ENCODE results near the gene BCL2L2.

Gene BCL2L2

DNA sequence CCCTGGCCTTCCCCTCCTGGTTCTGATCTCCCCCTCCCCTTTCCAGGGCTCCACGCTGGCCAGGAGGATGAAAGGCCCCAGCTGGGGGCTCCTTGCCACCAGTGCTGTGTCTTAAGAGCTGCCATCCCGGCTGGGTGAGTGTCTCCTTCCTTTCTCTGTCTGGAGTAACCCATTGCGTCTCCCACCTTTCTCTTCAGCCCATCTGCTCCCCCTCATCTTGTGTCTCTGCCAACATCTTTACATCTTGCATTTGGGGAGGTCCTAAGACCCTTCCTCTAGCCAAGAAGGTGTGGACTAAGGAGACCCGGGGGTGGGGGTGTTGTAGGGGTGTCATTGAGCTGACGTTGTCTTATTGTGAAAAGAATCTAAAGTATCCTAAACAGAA, 505 bp downstream of the BCL2L2 start:
- H3K4me1 ChIP-seq (ENCODE audit: insufficient read depth, low read length): peaks cover 22% of the 10 kb centered on the region
- H2AFZ ChIP-seq (ENCODE audit: low read depth, low read length): no peak overlapping the region
- H3K9me3 ChIP-seq (ENCODE audit: low read length): no peaks in the 10 kb centered on the region
- H3K36me3 ChIP-seq (ENCODE audit: insufficient read depth, low read length): peaks cover 39% of the 10 kb centered on the region
- no peaks in the 10 kb centered on the region for H3K27me3 ChIP-seq (ENCODE audit: insufficient read depth, low read length)
- H3K4me3 ChIP-seq (ENCODE audit: low read length): peak overlapping the region; percentile 85

DNA sequence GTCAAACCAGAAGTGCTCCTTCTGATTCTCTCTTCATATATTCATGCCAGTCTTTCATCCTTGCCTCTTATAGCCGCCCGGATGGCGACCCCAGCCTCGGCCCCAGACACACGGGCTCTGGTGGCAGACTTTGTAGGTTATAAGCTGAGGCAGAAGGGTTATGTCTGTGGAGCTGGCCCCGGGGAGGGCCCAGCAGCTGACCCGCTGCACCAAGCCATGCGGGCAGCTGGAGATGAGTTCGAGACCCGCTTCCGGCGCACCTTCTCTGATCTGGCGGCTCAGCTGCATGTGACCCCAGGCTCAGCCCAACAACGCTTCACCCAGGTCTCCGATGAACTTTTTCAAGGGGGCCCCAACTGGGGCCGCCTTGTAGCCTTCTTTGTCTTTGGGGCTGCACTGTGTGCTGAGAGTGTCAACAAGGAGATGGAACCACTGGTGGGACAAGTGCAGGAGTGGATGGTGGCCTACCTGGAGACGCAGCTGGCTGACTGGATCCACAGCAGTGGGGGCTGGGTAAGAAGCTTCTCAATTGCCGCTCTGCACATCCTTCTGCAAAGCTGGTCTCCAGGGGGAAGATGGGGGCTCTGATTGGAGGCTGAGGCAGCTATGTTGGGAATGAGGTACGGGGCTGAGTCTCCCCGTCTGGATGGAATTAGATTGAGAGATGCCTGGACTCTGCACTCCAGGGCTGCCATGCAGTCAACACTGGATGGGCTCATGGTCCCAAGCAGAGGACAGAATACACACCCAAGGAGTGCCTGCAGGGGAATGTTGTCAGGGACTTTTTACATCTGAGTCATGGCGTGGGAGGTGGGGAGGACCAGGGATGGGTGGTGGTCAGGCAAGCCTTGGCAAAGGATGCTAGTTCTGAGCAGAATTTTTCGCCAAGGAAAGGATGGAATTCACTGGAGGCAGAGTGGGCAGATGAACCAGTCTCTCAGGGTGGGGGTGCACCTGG, 1.3 kb downstream of the BCL2L2 start:
- Histone ChIP-seq H3K36me3 (ENCODE audit: insufficient read depth, low read length) (peaks cover 40% of the 10 kb centered on the region), H2AFZ (ENCODE audit: low read depth, low read length) (no peak overlapping the region)

DNA sequence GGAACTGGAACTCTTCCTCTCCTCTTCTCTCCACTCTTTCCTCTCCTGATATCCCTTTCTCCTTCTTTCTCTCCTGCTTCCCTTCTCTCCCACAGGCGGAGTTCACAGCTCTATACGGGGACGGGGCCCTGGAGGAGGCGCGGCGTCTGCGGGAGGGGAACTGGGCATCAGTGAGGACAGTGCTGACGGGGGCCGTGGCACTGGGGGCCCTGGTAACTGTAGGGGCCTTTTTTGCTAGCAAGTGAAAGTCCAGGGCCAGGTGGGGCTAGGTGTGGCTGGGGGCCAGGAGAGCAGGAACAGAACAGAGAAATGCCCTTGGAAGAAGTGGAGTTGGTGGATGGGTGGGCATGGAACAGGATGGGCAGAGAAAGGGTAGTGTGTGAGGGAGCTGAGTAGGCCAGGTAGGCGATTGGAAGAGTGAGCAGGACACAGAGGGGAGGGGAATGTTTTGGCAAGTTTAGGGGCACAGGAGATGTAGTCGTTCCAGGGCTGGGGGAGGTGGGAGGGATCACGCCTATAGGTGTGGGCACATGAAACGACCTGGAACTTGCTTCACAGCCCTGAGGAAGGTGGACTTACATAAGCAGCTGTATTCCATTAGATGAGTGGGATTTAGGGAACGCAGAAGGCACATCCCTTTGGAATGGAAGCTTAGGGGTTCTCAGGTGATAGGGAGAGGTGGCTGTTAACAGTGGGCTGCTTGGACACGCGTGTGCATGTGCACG, 2.2 kb downstream of the BCL2L2 start:
- Histone ChIP-seq H3K36me3 (ENCODE audit: insufficient read depth, low read length) (peaks cover 43% of the 10 kb centered on the region), H3K27me3 (ENCODE audit: insufficient read depth, low read length) (no peaks in the 10 kb centered on the region), H3K9me3 (ENCODE audit: low read length) (no peaks in the 10 kb centered on the region), H3K4me3 (ENCODE audit: low read length) (no peak overlapping the region), H3K4me1 (ENCODE audit: insufficient read depth, low read length) (peaks cover 22% of the 10 kb centered on the region), H2AFZ (ENCODE audit: low read depth, low read length) (no peak overlapping the region)

More for the DNA sequence above, 1.3 kb downstream of the BCL2L2 start:
- Histone ChIP-seq H3K4me3 (ENCODE audit: low read length) (peak overlapping the region; percentile 85), H3K27me3 (ENCODE audit: insufficient read depth, low read length) (no peaks in the 10 kb centered on the region), H3K9me3 (ENCODE audit: low read length) (no peaks in the 10 kb centered on the region), H3K4me1 (ENCODE audit: insufficient read depth, low read length) (peaks cover 22% of the 10 kb centered on the region)

DNA sequence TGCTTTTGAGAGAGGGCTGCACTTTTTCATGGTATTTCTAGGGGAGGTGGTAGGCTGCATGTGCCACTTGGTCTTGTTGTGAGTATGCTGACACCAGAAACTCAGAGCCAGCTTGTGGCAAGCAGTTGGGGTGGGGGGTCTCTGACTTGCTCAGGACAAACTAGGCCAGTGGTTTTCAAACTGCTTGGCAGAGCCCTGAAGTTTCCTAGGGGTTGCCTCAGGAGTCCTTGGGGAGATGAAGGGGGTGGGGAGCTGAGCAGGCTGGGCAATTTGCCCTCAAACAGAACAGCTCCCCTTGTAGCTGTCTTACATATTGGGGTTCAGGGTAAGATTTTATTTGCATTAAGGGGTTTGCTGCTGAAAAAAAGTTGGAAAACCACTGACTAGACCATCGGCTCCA, 3.9 kb downstream of the BCL2L2 start:
- Histone ChIP-seq H3K4me1 (ENCODE audit: insufficient read depth, low read length) (peaks cover 22% of the 10 kb centered on the region), H3K4me3 (ENCODE audit: low read length) (no peak overlapping the region), H2AFZ (ENCODE audit: low read depth, low read length) (no peak overlapping the region), H3K27me3 (ENCODE audit: insufficient read depth, low read length) (no peaks in the 10 kb centered on the region), H3K9me3 (ENCODE audit: low read length) (no peaks in the 10 kb centered on the region), H3K36me3 (ENCODE audit: insufficient read depth, low read length) (peaks cover 43% of the 10 kb centered on the region)

DNA sequence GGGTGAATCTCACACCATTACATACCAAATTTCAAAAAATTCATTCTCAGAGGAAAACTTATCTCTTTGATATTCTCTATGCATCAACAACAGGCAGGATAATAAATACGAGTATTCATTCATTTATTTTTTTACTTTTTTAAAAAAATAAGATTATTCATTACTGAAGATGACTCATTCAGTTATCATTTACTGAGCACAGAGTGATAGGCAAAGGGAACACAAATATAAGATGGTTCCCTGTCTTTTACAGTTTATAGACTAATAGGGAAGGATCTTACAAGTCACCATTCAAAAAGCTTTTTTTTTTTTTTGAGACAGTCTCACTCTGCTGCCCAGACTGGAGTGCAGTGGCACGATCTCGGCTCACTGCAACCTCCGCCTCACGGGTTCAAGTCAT, 9.7 kb downstream of the BCL2L2 start:
- H3K4me1 ChIP-seq (ENCODE audit: insufficient read depth, low read length): peaks cover 9% of the 10 kb centered on the region
- no peak overlapping the region for H3K4me3 ChIP-seq (ENCODE audit: low read length)
- H3K9me3 ChIP-seq (ENCODE audit: low read length): no peaks in the 10 kb centered on the region
- no peak overlapping the region for H2AFZ ChIP-seq (ENCODE audit: low read depth, low read length)
- no peaks in the 10 kb centered on the region for H3K27me3 ChIP-seq (ENCODE audit: insufficient read depth, low read length)
- H3K36me3 ChIP-seq (ENCODE audit: insufficient read depth, low read length): peaks cover 7% of the 10 kb centered on the region

DNA sequence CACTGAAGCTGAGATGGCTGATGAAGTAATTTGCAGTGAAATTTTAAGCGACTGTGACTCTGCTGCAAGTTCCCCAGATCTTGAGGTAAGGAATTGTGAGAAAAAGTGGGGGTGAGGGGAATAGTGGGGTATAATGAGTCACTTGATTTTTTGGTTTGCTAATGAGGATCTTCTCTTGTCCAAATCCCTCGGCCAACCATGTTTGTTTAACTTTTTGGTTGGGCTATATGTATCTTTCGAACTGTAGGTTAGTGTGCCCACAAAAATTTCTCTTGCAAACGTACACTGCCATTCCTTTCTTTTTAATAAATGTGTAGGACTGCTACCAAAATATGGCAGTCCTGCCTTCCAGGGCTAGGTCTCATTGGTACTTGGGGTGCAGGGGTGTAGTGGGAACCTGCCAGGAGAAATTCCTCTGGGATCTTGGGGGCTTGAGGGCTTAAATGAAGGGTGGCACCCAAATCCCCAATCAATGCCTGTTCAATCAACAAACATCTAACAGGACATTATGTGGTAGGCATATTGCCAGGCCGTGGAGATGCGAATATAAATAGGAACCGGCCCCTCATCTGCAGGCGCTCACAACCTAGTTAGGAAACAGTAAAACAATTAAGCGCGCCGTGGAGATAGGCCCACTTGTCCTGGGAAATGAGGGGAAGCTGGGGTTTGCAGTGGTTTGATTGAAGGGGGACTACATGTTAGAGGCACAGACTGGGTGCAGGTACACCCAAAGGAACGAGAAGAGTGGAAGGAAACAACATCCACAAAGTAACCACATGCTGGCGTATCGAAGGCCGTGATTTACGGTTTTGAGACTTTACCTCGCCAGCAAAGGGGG, 13.3 kb downstream of the BCL2L2 start:
- no peak overlapping the region for H2AFZ ChIP-seq (ENCODE audit: low read depth, low read length)
- peaks cover 19% of the 10 kb centered on the region for H3K4me1 ChIP-seq (ENCODE audit: insufficient read depth, low read length)
- no peaks in the 10 kb centered on the region for H3K9me3 ChIP-seq (ENCODE audit: low read length)
- peak overlapping the region; percentile 54 for H3K4me3 ChIP-seq (ENCODE audit: low read length)
- H3K36me3 ChIP-seq (ENCODE audit: insufficient read depth, low read length): peaks cover 24% of the 10 kb centered on the region
- H3K27me3 ChIP-seq (ENCODE audit: insufficient read depth, low read length): no peaks in the 10 kb centered on the region

DNA sequence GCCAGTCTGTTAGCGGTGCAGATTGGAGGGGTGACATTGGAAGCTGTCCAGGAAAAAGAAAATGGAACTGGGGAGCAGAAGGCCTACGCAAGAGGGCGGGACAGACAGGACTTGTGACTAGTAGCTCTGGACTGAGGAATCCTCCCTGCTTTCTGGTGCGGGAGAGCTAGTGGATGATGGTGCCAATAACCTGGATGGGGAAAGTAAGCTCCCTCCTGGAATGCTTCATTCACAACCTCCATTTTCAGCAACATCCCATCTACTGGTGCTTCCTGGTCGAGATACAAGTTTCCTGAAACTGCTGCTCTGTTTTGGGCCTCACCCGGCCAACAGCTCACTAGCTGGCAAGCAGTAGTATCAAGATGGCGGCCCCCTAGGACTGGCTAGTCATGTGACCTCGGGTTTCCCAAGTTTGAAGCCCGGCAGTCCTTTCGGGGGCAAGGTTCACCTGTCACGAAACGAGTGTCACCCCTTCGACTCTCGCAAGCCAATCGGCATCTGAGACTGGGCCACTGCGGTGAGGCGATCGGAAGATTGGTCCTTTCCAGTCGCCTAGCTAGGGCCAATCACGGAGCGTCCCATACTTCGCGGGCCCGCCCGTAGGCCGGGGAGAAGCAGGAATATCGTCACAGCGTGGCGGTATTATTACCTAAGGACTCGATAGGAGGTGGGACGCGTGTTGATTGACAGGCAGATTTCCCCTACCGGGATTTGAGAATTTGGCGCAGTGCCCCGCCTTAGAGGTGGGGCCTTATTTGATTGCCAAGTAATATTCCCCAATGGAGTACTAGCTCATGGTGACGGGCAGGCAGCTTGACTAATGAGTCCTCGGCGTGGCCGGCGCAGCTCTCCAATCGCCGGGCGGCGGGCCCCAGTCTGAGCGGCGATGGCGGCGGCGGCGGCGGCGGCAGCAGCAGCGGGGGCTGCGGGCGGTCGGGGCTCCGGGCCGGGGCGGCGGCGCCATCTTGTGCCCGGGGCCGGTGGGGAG, 14.2 kb downstream of the BCL2L2 start, which contains the start of gene PABPN1:
TSS of gene PABPN1 (plus strand) at position 874 of the 988 bp plus-strand sequence. CDS start at position 887, 13 bp downstream.
- H3K9me3 ChIP-seq (ENCODE audit: low read length): no peaks in the 10 kb centered on the region
- H3K4me1 ChIP-seq (ENCODE audit: insufficient read depth, low read length): peaks cover 19% of the 10 kb centered on the region
- H3K36me3 ChIP-seq (ENCODE audit: insufficient read depth, low read length): peaks cover 30% of the 10 kb centered on the region
- H3K27me3 ChIP-seq (ENCODE audit: insufficient read depth, low read length): no peaks in the 10 kb centered on the region
- no peak within 1 kb of the TSS for H2AFZ ChIP-seq (ENCODE audit: low read depth, low read length)
- H3K4me3 ChIP-seq (ENCODE audit: low read length): peak within 1 kb of the TSS; percentile 75

DNA sequence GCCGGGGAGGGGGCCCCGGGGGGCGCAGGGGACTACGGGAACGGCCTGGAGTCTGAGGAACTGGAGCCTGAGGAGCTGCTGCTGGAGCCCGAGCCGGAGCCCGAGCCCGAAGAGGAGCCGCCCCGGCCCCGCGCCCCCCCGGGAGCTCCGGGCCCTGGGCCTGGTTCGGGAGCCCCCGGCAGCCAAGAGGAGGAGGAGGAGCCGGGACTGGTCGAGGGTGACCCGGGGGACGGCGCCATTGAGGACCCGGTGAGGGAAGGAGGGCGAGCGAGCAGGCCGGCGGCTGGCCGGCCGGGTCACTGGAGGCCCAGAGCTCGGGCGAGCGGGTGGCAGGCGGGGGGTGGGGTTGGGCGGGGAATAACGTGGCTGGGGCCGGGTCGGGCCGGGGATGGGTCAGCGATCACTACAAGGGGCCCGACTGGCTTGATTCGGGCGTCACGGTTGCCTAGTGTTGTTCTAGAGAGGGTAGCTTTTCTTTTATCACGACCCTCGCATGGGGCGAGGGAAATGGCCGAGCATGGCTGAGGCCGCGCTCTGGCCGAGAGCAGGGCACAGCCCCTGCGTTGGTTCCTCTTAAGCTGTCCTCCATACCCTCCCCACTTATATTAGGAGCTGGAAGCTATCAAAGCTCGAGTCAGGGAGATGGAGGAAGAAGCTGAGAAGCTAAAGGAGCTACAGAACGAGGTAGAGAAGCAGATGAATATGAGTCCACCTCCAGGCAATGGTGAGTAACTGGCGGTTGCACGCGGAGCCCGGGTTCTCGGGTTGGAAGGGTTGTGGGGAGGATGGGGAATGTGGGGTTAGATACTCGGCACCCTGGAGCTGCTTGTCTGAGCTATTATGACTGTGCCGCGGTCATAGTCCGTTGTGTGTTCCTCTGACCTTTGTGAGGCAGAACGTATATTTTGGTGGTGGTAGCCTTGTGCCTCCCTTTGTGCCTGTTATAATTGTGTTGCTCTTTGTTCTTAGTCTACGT, 15.2 kb downstream of the BCL2L2 start:
- no peak overlapping the region for H2AFZ ChIP-seq (ENCODE audit: low read depth, low read length)
- H3K4me3 ChIP-seq (ENCODE audit: low read length): peak overlapping the region; percentile 75
- H3K9me3 ChIP-seq (ENCODE audit: low read length): no peaks in the 10 kb centered on the region
- peaks cover 19% of the 10 kb centered on the region for H3K4me1 ChIP-seq (ENCODE audit: insufficient read depth, low read length)
- H3K36me3 ChIP-seq (ENCODE audit: insufficient read depth, low read length): peaks cover 30% of the 10 kb centered on the region
- H3K27me3 ChIP-seq (ENCODE audit: insufficient read depth, low read length): no peaks in the 10 kb centered on the region

DNA sequence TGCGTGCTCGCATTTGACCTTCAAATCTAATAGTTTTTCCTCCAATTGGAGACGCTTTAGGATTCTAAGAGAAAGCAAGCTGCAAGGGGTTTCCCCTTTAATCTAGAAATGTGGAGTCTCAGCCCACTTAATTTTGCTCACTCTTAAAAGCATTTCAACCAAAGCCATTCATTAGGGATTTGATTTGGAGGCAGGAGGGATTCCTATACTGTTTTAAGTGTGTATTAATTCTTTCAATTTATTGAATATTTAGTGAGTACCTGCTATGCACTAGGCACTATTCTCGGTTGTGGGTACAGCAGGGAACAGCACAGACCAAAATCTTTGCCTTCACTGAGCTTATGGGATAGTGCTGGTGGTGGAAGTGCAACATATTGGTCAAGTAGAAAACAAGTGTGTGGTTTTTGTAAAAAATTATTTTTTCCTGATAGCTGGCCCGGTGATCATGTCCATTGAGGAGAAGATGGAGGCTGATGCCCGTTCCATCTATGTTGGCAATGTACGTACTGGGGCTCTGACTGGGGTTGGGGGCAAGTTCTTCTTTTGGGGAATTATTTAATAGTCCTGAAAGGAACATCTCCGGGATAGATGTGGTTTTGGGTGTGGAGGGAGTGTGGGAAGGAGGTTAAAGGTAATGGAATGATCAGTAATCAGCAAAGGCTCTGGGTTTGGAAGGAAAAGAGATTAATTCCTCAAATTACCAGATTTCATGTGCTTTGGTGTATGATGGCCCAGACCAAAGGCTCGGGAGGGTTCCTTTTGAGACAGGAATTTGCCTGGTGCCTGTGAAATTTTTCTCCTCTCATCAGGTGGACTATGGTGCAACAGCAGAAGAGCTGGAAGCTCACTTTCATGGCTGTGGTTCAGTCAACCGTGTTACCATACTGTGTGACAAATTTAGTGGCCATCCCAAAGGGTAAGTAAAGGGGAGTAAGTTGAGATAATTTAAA, 16.2 kb downstream of the BCL2L2 start:
- peak overlapping the region; percentile 75 for H3K4me3 ChIP-seq (ENCODE audit: low read length)
- peaks cover 30% of the 10 kb centered on the region for H3K36me3 ChIP-seq (ENCODE audit: insufficient read depth, low read length)

DNA sequence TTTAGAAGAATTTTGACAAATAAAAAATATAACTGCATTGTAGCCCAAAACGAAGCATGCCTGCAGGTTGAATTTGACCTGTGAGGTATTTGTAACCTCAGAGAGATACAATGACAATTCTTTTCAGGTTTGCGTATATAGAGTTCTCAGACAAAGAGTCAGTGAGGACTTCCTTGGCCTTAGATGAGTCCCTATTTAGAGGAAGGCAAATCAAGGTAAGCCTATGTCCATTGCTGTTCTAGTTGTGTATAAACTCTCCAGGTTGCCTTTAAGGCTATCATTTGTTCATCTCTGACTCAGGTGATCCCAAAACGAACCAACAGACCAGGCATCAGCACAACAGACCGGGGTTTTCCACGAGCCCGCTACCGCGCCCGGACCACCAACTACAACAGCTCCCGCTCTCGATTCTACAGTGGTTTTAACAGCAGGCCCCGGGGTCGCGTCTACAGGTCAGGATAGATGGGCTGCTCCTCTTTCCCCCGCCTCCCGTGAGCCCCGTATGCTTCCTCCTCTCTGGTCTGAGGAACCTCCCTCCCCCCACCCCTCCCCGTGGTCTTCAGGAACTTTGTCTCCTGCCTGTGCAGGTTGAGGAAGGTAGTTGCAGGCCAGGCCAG, 17.3 kb downstream of the BCL2L2 start:
- Histone ChIP-seq H3K36me3 (ENCODE audit: insufficient read depth, low read length) (peaks cover 30% of the 10 kb centered on the region), H3K27me3 (ENCODE audit: insufficient read depth, low read length) (no peaks in the 10 kb centered on the region), H2AFZ (ENCODE audit: low read depth, low read length) (no peak overlapping the region), H3K9me3 (ENCODE audit: low read length) (no peaks in the 10 kb centered on the region), H3K4me3 (ENCODE audit: low read length) (no peak overlapping the region), H3K4me1 (ENCODE audit: insufficient read depth, low read length) (peaks cover 19% of the 10 kb centered on the region)

More for the DNA sequence above, 16.2 kb downstream of the BCL2L2 start:
- H3K27me3 ChIP-seq (ENCODE audit: insufficient read depth, low read length): no peaks in the 10 kb centered on the region
- H2AFZ ChIP-seq (ENCODE audit: low read depth, low read length): no peak overlapping the region
- peaks cover 19% of the 10 kb centered on the region for H3K4me1 ChIP-seq (ENCODE audit: insufficient read depth, low read length)
- no peaks in the 10 kb centered on the region for H3K9me3 ChIP-seq (ENCODE audit: low read length)

Measured in neuron (in vitro differentiated cells).